Astrocyte (in vitro differentiated cells and primary cell): ENCODE results near the gene RTN4. TPM values are rescaled to one million over a fixed set of nuclear protein-coding genes. Genes with fewer than 3 reads are reported as not detected.

ENCODE experiments used
- DNase-seq: peaks from one replicate; pipeline ENCODE4 v3.0.0-alpha.2; 2010; ENCODE audit warnings: low read depth
- FAIRE-seq: peaks from 2 replicates; lab custom pipeline; 2011; peaks lifted over from hg19 to GRCh38; lab: Jason Lieb, UNC
- H2AFZ ChIP-seq: 2 replicates; pipeline ENCODE4 v1.6.0; 2012; ENCODE audit warnings: low read depth, low read length, inconsistent platforms
- H3K27ac ChIP-seq: 2 replicates; pipeline ENCODE4 v1.5.1; 2011; ENCODE audit warnings: low read depth, low read length, inconsistent platforms
- H3K27me3 ChIP-seq: 2 replicates; pipeline ENCODE4 v1.6.0; 2011; ENCODE audit warnings: low read length, inconsistent platforms; ENCODE audit not compliant: insufficient read depth
- H3K36me3 ChIP-seq: 2 replicates; pipeline ENCODE4 v1.5.1; 2011; ENCODE audit warnings: low read length, inconsistent platforms; ENCODE audit not compliant: insufficient read depth
- H3K4me1 ChIP-seq: 2 replicates; pipeline ENCODE4 v1.5.1; 2011; ENCODE audit warnings: low read length, inconsistent platforms; ENCODE audit not compliant: insufficient read depth
- H3K4me2 ChIP-seq: 2 replicates; pipeline ENCODE4 v1.6.0; 2012; ENCODE audit warnings: low read length, inconsistent platforms
- H3K4me3 ChIP-seq: 2 replicates; pipeline ENCODE4 v1.5.1; 2011; ENCODE audit warnings: low read depth, mild to moderate bottlenecking, low read length, inconsistent platforms; ENCODE audit not compliant: insufficient read depth
- H3K79me2 ChIP-seq: 2 replicates; pipeline ENCODE4 v1.6.0; 2012; ENCODE audit warnings: mild to moderate bottlenecking, low read length, inconsistent platforms; ENCODE audit not compliant: insufficient read depth
- H3K9ac ChIP-seq: 2 replicates; pipeline ENCODE4 v1.6.0; 2012; ENCODE audit warnings: mild to moderate bottlenecking, low read length, inconsistent platforms
- H3K9me3 ChIP-seq: 2 replicates; pipeline ENCODE4 v1.5.1; 2012; ENCODE audit warnings: low read depth, mild to moderate bottlenecking, low read length, inconsistent platforms; ENCODE audit not compliant: insufficient read depth
- H4K20me1 ChIP-seq: 2 replicates; pipeline ENCODE4 v1.6.0; 2012; ENCODE audit warnings: low read length, inconsistent platforms; ENCODE audit not compliant: insufficient read depth
- H3K27ac Mint-ChIP-seq: one replicate; pipeline ENCODE4 v1.8.0; 2021; ENCODE audit warnings: mild to moderate bottlenecking, mixed read lengths; ENCODE audit not compliant: unreplicated experiment
- H3K27me3 Mint-ChIP-seq: one replicate; pipeline ENCODE4 v1.8.0; 2021; ENCODE audit warnings: low read depth, mixed read lengths; ENCODE audit not compliant: unreplicated experiment
- H3K36me3 Mint-ChIP-seq: one replicate; pipeline ENCODE4 v1.8.0; 2021; ENCODE audit warnings: low read depth, mixed read lengths; ENCODE audit not compliant: unreplicated experiment
- H3K4me1 Mint-ChIP-seq: one replicate; pipeline ENCODE4 v1.8.0; 2021; ENCODE audit warnings: low read depth, mixed read lengths; ENCODE audit not compliant: unreplicated experiment
- H3K4me3 Mint-ChIP-seq: one replicate; pipeline ENCODE4 v1.8.0; 2021; ENCODE audit warnings: mild to moderate bottlenecking, moderate library complexity, mixed read lengths; ENCODE audit not compliant: unreplicated experiment
- H3K9me3 Mint-ChIP-seq: one replicate; pipeline ENCODE4 v1.8.0; 2021; ENCODE audit warnings: mild to moderate bottlenecking, mixed read lengths; ENCODE audit not compliant: unreplicated experiment
- EZH2 ChIP-seq: IDR thresholded peaks from 2 replicates; pipeline ENCODE4 v1.6.1; 2012; ENCODE audit warnings: mild to moderate bottlenecking, low read length, inconsistent platforms; ENCODE audit not compliant: insufficient read depth
- total RNA-seq: library from RNA; stranded (reverse); gene quantifications from 2 replicates; pipeline ENCODE4 v1.2.1, GENCODE V29; 2021
- TF ChIP-seq, protein P1 (sequence below): IDR thresholded peaks from 2 replicates; pipeline ENCODE4 v1.5.1; 2011; ENCODE audit warnings: low read depth, mild to moderate bottlenecking, inconsistent platforms, low read length, moderate library complexity; ENCODE audit not compliant: insufficient read depth

RTN4 gene
- total RNA-seq, 1 donor from 2014 or later, result 541 TPM

DNA sequence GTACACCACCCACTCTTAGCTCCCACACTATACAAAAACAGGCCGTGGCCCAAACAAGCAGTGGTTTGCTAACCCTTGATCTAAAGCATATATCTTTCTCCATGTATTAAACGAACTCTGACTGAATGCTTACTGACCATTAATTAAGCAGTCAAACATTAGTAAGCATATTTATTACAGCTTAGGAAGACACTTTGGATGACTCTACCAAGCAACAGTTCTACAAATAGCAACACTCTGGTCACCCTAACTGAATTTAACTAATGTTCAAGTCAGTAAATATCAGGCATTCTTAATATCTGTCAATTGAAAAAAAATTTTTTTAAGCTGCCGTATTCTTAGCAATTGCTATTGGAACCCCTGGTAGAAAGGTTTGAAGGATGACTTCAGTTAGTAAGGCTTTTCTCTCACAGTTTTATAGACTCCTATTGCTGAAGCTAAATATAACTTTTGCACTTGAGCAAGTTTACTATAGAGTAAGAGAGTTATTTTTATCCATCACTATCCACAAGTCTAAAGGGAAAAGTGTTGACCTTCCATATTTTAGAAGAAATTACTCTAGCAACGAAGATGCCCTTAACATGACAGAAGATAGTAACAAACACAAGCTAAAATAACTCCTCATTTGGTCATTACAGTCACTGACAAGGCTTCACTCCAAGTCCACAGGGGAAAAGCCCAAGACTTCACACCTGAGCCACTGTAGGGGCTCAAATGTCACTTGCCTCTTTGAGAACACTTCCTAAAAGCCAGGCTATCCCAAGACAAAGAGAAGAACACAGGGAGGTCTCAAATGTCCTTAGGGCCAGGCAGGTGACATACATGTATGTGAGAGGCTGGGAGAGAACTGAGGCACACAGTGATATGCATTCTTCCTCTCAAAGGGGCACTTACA lies 74.4 kb downstream of the RTN4 start:
- no peak for FAIRE-seq
- no peaks in the 10 kb centered on the region for H3K9me3 Mint-ChIP-seq
- no peak overlapping the region for H2AFZ ChIP-seq
- no peak for TF ChIP-seq EZH2
- TF ChIP-seq, protein P1, sequence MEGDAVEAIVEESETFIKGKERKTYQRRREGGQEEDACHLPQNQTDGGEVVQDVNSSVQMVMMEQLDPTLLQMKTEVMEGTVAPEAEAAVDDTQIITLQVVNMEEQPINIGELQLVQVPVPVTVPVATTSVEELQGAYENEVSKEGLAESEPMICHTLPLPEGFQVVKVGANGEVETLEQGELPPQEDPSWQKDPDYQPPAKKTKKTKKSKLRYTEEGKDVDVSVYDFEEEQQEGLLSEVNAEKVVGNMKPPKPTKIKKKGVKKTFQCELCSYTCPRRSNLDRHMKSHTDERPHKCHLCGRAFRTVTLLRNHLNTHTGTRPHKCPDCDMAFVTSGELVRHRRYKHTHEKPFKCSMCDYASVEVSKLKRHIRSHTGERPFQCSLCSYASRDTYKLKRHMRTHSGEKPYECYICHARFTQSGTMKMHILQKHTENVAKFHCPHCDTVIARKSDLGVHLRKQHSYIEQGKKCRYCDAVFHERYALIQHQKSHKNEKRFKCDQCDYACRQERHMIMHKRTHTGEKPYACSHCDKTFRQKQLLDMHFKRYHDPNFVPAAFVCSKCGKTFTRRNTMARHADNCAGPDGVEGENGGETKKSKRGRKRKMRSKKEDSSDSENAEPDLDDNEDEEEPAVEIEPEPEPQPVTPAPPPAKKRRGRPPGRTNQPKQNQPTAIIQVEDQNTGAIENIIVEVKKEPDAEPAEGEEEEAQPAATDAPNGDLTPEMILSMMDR, result no peak
- H3K36me3 Mint-ChIP-seq, result peaks cover 31% of the 10 kb centered on the region
- H3K4me2 ChIP-seq, result no peak overlapping the region
- peaks cover 33% of the 10 kb centered on the region for H3K4me1 Mint-ChIP-seq
- no peaks in the 10 kb centered on the region for H3K27me3 ChIP-seq
- H3K79me2 ChIP-seq, result peaks cover 100% of the 10 kb centered on the region
- no peak overlapping the region for H3K27ac ChIP-seq
- no peaks in the 10 kb centered on the region for H3K27me3 Mint-ChIP-seq
- H3K9me3 ChIP-seq, result no peaks in the 10 kb centered on the region
- H4K20me1 ChIP-seq, result peaks cover 96% of the 10 kb centered on the region
- H3K4me3 ChIP-seq, result no peak overlapping the region
- no peak overlapping the region for H3K4me3 Mint-ChIP-seq
- H3K4me1 ChIP-seq, result peaks cover 4% of the 10 kb centered on the region
- H3K36me3 ChIP-seq, result peaks cover 61% of the 10 kb centered on the region
- DNase-seq, result no peak
- H3K9ac ChIP-seq, result no peak overlapping the region
- H3K27ac Mint-ChIP-seq, result no peak overlapping the region

DNA sequence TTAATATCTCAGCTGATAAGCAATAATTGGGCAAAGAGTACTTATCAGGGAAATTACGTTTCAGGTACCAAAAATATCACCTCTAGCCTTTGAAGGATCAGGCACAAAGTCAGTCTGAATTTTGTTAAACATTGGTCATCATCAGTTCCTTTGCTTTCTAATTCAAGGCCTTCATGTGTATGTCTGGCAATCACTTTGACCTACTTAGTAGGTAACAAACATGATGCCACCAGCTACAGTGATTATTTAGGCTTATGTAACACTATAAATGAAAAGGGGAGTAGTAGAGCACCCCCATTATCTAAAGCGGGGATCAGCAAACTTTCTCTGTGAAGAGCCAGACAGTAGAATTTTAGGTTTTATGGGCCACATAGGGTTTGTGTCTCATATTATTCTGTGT lies 75.1 kb downstream of the RTN4 start:
- Histone ChIP-seq H3K4me3 (no peak overlapping the region), H3K27me3 (no peaks in the 10 kb centered on the region), H3K9me3 (no peaks in the 10 kb centered on the region), H3K79me2 (peaks cover 99% of the 10 kb centered on the region), H3K4me1 (peaks cover 4% of the 10 kb centered on the region), H3K4me2 (no peak overlapping the region), H3K36me3 (peaks cover 62% of the 10 kb centered on the region), H3K9ac (no peak overlapping the region), H3K27ac (no peak overlapping the region), H2AFZ (no peak overlapping the region), H4K20me1 (peaks cover 96% of the 10 kb centered on the region)
- TF ChIP-seq EZH2, result no peak
- TF ChIP-seq, protein P1, result no peak
- peaks cover 30% of the 10 kb centered on the region for H3K36me3 Mint-ChIP-seq
- no peaks in the 10 kb centered on the region for H3K9me3 Mint-ChIP-seq
- no peak for DNase-seq
- FAIRE-seq, result no peak
- no peak overlapping the region for H3K27ac Mint-ChIP-seq
- peaks cover 28% of the 10 kb centered on the region for H3K4me1 Mint-ChIP-seq
- H3K27me3 Mint-ChIP-seq, result no peaks in the 10 kb centered on the region
- H3K4me3 Mint-ChIP-seq, result no peak overlapping the region

DNA sequence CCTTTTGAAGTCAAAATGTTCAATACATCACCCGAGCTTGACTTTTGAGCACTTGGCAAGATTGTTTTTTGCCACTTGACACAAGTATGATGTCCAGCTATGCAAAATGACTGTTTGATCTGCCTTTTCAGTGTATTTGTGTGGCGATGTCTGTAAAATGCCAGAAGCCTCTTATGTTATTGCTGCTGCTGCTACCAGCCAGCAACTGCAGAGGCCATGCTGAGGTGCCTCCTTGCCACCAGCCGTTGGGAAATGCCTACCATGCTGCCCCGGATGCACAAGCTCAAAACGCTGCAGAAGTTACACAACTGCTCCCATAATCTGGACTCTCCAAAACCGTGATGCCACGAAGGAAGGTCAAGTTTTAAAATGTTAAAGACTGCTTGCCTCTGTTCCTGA lies 80.3 kb downstream of the RTN4 start:
- Histone ChIP-seq H3K79me2 (peaks cover 67% of the 10 kb centered on the region), H3K4me3 (no peak overlapping the region), H3K9ac (no peak overlapping the region), H4K20me1 (peaks cover 82% of the 10 kb centered on the region), H3K4me1 (no peaks in the 10 kb centered on the region), H3K4me2 (no peak overlapping the region), H3K27ac (no peak overlapping the region), H3K27me3 (no peaks in the 10 kb centered on the region), H3K9me3 (no peaks in the 10 kb centered on the region), H3K36me3 (peaks cover 53% of the 10 kb centered on the region), H2AFZ (no peak overlapping the region)
- Mint-ChIP-seq H3K4me3 (no peak overlapping the region), H3K4me1 (peaks cover 23% of the 10 kb centered on the region), H3K9me3 (no peaks in the 10 kb centered on the region), H3K27ac (no peak overlapping the region), H3K27me3 (no peaks in the 10 kb centered on the region), H3K36me3 (peaks cover 45% of the 10 kb centered on the region)
- DNase-seq, result no peak
- no peak for TF ChIP-seq EZH2
- TF ChIP-seq, protein P1, result no peak
- FAIRE-seq, result no peak
